Activated gamma-delta T cell treated with anti-CD3 and anti-CD28 coated beads, Interleukin-2, amount 50 U/mL, for 16 hours (primary cell): Measurements from ENCODE around the gene CHST2.
"Not testable (repeated sequence)": the region's sequence is repeated elsewhere in the genome, so short reads cannot be mapped to it uniquely, and the experiment has no call there.

ENCODE experiments used
- DNase-seq: peaks from one replicate; pipeline ENCODE4 v3.0.0-alpha.2; 2020; ENCODE audit warnings: low read depth

CHST2 gene, protein sequence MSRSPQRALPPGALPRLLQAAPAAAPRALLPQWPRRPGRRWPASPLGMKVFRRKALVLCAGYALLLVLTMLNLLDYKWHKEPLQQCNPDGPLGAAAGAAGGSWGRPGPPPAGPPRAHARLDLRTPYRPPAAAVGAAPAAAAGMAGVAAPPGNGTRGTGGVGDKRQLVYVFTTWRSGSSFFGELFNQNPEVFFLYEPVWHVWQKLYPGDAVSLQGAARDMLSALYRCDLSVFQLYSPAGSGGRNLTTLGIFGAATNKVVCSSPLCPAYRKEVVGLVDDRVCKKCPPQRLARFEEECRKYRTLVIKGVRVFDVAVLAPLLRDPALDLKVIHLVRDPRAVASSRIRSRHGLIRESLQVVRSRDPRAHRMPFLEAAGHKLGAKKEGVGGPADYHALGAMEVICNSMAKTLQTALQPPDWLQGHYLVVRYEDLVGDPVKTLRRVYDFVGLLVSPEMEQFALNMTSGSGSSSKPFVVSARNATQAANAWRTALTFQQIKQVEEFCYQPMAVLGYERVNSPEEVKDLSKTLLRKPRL

DNA sequence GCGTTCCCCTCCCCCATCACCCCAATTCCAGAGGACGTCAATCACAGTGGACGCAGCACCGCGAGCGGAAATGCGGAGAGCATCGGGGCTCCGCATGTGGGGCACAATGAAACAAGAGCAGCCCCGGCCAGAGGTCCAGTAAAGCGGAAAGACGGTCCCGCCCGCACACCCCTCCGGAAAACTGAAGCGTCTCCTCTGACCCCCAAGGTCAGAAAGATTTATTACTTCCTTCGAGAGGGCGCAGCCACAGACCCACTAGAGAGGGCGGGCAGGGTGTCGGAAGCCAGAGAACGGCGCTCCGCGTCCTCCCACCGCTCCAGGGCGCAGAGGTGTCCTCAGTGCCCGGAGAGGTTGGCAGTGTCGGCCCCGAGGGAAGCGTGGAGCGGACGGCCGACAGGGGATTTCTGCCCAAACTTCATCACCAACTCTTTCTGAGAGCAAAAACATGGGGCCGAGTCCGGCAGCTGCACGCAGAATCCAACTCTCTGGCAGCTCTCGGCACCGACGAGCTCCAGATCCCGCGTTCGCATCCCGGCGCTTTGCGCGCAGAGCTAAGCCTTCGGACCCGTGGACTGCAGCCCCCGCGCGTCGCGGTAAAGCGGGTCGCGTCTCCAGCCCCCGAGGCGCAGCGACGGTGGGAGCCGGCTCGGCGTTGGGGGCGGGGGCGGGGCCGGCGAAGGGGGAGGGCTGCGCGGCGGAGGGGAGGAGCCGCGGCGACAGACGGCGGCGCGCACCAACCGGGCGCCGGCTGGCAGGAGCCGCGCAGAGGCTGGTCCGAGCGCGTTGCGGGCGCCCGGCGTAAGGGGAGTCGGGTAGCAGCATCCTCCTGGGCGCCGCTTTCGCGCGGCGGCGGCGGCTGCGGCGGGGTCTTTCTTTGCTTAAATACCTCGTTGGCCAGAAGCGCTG is at the start of gene CHST2:
TSS of gene CHST2 (plus strand) at position 763 of the 906 bp plus-strand sequence. CDS start 1,046 bp downstream, outside the sequence.
- DNase-seq: peak; percentile 39

DNA sequence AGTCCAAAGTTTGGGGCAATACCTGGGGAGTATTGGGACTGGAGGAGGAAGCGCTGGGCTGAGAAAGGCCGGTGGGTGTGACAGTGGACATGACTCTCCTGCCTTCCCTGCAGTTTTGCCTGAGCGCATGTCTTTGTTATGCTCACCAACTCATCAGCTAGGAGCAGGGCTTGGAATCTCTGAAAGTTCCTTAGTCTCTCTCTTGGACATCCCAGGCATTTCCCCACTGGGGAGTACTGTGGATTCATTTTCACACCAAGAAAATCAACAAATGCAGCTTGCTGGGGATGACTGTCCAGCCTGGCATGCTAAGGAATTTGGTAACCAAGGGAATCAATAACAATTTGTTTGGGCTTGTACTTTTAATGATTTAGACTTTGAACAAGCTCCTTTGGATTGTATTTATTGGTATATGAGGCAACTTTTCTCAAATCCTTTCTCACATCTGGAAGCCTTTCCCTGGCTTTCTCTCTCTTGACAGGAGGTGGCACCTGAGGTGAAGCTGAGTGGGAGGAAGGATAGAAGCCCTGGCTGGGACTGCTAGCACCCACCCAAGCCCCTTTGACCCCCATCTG is 48.5 kb upstream of the CHST2 start:
- DNase-seq: no peak

DNA sequence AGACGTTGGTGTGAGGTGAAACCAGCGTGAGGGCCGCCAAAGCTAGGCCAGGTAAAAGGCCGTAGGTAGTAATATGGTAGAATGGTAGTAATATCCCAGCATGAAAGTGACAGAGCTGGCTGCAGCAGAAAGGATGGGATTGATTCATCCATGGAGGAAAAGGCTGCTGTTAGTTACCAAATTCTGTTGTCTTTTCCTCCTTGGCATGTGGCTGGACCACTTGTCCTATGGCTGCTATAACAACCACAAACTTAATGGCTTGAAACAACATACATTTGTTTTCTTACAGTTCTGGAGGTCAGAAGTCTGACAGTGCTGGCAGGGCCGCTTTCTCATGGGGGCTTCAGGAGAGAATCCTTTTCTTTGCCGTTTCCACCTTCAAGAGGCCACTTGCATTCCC is 47.8 kb upstream of the CHST2 start:
- DNase-seq: no peak

DNA sequence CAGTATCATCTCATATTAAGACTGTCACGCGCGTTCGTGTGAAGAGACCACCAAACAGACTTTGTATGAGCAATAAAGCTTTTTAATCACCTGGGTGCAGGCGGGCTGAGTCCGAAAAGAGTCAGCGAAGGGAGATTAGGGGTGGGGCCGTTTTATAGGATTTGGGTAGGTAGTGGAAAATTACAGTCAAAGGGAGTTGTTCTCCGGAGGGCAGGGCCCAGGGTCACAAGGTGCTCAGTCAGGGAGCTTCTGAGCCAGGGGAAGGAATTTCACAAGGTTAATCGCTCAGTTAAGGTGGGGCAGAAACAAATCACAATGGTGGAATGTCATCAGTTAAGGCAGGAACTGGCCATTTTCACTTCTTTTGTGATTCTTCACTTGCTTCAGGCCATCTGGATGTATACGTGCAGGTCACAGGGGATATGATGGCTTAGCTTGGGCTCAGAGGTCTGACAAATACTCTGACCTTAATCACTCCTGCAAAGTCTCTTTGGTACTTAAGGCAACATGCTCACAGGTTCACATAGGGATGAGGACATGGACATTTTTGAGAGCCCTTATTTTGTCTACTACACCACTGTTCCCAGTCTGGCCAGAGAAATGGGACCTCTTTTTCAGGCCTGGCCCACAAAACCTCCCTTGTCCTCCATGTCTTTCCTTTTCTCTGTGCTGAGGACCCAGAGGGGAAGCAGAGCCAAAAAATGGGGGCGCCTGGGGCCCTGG is 47.1 kb upstream of the CHST2 start:
- DNase-seq: not testable (repeated sequence)

DNA sequence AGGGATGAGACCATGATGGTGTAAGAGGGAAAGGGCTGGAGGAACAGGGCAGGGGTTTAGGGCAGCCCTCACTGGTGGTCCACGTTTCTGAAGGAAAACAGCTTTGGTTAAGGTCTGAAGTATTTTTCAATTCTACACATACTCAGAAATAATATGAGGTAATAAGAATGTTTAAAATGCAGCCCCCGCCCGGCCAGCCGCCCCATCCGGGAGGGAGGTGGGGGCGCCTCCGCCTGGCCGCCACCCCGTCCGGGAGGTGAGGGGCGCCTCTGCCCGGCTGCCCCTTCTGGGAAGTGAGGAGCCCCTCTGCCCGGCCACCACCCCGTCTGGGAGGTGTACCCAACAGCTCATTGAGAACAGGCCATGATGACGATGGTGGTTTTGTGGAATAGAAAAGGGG is 46.0 kb upstream of the CHST2 start:
- DNase-seq: not testable (repeated sequence)

DNA sequence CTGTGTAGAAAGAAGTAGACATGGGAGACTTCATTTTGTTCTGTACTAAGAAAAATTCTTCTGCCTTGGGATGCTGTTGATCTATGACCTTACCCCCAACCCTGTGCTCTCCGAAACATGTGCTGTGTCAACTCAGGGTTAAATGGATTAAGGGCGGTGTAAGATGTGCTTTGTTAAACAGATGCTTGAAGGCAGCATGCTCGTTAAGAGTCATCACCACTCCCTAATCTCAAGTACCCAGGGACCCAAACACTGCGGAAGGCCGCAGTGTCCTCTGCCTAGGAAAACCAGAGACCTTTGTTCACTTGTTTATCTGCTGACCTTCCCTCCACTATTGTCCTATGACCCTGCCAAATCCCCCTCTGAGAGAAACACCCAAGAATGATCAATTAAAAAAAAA is 45.6 kb upstream of the CHST2 start:
- not testable (repeated sequence) for DNase-seq

DNA sequence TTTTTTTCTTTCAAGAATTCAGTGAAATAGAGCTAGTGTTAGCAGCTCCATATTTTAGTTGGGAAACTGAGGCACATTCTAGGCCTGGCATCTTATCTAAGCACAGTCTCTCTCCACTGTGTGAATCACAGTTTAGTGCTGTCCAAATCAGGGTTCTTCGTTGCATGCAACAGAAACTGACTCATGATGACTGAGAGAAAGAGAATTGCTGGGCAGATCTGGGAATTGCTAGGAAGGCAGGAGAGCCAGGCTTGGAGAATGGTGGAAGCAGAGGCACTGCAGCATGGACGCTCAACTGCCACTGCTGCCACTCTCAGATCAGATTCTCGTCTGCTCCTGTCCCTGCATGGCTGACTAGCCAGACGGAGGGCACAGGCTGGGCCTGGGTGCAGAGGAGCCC is 40.7 kb upstream of the CHST2 start:
- DNase-seq: no peak

DNA sequence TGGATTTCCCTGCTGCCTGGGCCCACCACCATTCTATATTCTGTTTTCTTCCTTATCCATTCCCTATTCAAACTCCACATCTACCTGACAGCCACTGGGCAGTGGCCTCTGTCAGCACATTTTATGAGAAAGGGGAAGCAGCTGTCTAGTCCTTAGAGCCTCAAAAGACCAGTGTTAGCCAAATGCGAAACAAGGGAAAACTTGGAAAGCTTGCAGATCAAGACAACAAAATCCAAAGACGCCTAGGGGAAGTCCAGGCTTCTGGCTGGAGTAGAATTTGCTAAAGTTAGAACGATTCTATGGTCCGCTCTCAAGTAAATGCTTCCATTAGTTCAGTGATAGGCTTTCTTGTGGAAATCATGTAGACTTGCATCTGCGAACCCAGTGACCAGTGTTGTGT is 39.4 kb upstream of the CHST2 start:
- DNase-seq: no peak

DNA sequence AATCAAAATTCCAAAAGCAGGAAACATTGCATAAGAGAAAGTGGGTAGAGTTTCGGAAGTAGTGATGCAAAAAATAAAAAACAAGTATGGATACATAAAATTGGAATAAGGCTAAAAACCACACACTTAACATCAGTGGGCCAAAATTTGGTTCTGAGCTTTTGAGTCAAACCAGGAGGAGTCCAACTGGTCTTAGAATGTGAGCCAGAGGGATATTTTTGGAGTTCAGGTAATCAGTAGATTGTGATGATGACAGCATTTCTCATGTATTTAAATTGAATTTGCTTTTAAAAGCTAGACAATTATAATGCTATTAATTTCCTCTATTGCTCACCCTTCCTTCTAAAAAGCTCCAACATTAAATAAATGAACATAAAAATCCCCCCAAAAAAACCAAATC is 38.2 kb upstream of the CHST2 start:
- no peak for DNase-seq

DNA sequence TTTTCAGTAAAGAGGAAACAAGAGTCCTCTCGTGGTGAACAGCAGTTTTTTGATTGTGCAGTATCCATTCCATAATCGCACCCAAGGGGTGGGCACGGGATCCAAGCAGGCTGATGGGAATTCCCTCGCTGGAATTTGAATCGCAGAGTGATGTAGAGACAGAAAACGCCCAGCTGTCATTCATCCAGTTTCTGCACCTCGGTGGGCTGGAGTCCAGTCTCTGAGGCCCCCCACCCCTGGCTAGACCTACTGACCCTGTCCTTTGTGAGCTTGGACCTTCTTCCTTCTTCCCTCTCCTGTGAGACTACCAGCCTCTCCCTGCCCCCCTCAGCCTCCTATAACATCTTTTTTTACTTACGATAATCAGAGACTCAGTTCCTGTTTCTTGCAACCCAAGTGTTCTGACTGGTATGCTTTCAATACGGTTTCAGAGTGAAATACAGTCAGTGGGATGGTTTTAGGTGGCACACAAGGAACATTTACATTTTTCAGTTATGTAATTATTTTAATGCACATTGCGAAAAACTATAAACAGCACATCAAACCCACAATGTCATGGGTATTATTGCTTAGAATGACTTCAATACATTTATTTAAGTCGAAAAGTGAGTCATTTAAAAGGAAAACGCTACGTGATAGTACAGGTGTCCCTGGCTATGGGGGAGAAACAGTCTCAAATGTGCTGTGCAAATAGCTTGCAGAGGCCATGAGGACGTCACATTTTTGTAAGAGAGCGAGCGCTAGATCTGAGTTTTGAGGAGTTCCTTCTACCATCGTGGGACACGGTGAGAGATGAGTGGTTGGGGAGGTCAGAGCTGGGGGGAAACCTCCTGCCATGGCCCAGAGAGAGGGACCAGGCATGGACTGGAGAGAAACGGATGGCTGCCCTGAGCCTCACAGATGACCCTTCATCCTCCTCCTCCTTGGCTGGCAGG is 37.5 kb upstream of the CHST2 start:
- no peak for DNase-seq

DNA sequence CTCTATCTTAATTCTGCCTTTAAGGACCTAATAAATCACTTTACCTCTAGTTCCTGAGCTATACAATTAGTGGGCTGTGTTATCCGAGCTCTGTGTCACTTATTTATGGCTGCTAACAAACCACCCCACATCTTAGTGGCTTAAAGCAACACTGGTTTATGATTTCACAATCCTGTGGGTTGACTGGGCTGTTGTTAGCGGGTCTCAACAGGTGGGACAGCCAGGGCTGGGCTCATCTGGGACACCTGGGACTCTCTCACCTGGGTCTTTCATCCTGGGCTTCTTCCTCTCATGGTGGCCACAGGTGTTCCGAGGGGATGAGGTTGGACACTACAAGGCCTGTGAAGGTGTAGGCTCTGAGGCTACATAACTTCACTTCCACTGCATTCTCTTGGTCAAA is 35.8 kb upstream of the CHST2 start:
- DNase-seq: no peak

DNA sequence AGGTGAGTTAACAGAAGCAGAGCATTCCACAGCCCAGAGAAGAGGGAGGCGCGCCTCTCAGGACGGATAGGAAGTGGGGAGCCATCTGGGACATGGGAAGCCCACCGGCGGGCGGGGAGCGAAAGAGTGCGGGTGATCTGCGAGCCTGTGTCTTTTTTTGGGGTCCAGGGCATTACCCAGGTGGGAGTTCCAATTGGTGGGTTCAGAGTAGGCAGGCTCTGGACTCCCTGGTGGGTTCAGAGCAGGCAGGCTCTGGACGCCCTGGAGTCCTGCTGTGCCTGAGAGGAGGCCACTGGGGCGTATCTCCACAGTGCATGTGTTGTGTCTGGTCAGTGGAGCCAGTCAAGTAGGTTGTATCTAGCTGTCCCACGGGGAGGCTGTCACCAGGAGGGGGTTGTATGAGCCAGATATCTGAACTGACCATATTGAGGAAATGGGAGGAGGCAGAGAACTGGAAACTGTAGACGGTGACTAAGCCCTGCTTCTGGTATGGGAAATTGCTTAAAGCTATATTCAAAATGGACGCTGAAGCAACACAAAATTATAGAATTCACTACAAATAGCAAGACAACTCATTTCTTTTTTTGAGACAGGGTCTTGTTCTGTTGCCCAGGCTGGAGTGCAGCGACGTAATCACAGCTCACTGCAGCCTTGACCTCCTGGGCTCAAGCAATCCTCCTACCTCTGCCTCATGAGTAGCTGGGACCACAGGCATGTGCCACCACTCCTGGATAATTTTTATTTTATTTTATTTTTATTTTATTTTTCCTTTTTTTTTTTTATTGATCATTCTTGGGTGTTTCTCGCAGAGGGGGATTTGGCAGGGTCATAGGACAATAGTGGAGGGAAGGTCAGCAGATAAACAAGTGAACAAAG is 34.5 kb upstream of the CHST2 start:
- DNase-seq: no peak

DNA sequence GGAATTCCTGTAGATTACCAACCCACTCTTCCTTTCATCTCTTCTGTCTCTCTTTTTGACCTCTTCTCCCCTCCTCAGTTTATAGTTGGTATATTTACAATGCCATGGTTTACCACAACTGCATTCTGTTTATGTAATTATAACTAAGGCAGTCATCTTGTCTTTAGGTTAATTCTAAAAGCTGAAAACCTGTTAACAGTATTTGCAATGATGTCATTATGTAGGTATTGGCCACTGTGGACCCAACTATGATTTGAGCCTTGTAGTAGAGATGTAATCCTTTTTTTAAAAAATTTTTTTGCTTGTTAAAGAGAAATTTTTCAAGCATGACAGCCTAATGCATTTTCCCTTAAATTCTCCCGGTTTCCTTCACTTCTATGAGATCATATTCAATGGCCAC is 30.7 kb upstream of the CHST2 start:
- DNase-seq: no peak

DNA sequence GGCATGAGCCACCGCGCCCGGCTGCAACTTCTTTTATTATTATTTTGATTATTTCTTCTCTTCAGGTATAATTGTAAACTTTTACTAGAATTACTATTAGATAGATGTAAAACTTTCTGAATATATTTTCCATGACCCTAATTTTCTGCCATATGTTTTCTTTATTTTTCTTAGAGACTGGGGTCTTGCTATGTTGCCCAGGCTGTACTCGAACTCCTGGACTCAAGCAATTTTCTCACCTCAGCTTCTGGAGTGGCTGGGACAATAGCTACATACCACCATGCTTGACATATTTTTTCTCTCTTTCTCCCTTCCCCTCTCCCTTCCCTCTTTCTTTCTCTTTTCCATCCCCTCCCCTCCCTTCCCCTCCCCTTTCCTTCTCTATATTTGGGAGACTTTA is 29.6 kb upstream of the CHST2 start:
- no peak for DNase-seq

DNA sequence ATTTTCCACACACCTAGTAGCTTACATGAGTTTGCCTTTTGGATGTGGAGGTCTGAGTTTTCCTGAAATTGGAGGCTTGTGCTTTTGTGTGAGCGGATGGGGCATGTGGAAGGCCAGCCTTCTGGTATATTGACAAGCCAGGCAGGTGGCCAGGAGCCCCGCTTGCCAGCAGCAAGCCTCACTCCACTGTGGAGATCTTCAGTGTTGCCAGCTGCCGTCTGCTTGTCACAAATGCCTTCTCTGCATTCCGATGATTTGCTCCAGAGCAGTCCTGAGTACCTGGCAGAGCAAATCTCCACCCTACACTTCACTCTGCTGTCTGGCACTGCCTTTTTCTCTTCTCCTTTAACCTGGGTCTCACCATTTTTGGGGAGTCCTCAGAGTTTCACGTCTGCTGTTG is 29.1 kb upstream of the CHST2 start:
- DNase-seq: no peak

DNA sequence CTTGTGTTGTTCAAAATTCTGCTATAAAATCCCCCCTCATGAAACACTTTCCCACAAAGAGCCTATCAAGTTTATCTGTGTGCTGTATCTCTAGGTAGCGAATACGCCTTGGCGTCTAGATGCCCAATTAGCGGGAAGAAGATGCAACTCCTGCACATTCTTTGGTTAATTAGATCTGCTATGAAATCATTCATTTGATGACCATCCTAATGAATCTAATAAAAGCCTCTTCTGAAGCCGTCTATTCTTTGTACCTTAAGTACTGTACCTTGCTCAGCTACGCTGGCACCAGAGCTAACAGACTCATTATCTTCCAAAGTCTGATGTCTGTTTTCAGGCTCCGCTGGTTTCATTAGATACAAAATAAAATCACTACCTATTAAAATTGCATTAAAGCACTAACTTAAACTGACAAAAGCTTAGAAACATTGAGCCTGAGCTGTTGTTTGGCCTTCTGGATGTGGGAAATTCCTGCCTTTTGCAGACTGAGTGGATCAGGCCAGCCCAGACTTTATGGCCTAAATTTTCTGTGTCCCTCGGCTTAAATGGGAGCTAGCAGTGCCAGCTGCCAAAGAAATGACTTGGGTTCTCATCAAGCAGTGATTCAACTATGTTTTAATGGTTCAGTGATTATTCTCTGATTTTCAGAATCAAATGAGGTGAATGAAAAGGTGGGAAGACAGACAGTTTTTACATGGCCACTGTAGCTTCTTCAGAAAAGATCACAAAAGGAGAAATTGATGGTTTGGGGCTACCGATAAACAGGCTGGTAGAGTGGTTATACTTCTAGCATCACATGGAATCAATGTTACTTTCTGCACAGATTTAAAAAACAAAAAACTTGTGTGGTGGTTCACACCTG is 28.4 kb upstream of the CHST2 start:
- no peak for DNase-seq

DNA sequence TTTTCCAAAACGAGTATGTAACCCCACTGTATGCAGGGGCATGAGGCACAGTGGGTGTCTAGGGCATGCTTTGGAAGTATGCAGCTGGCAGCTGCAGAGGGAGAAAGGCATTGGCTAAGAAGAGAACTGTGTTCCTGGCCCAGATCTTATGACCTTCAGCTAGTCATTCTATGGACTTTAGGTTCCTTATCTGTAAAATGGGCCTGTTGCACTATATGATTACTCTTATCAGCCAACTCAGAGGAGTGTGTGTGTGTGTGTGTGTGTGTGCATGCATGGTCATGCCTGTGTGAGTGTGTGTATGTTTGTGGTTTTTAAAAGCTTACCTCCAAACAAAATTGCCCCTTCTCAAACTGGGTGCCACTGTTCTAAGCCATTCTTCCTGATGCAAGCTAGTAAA is 27.4 kb upstream of the CHST2 start:
- DNase-seq: no peak

DNA sequence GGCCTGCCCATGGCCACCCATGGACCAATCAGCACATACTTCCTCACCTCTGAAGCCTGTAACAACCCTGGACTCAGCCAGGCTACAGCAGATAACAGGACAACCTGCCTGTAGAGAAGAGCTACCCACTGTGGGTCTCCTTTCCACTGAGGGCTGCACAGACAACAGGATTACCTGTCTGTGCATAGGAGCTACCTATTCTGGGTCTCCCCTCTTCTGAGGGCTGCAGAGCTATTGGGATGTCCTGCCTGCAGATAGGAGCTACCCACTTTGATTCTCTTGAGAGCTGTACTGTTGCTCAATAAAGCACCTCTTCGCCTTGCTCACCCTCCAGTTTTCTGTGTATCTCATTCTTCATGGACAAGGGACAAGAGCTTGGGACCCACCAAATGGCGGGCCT is 23.8 kb upstream of the CHST2 start:
- DNase-seq: no peak
